Upper lobe of right lung (tissue), 1 donor: ENCODE results near the gene CAMSAP2. TPM values are rescaled to one million over a fixed set of nuclear protein-coding genes. Genes with fewer than 3 reads are reported as not detected.

ENCODE experiments used
- ATAC-seq: fragments of 200-7000 bp; cut with Tn5 transposase; one replicate; pipeline ENCODE4 v1.9.1; 2020; ENCODE audit warnings: mild to moderate bottlenecking, moderate library complexity
- DNase-seq: peaks from one replicate; pipeline ENCODE4 v3.0.0-alpha.2; 2020
- H3K27ac ChIP-seq: fragments of 200-600 bp; one replicate; pipeline ENCODE4 v1.8.0; 2022
- H3K27me3 ChIP-seq: fragments of 200-600 bp; one replicate; pipeline ENCODE4 v1.8.0; 2022; ENCODE audit warnings: mild to moderate bottlenecking
- H3K36me3 ChIP-seq: fragments of 200-600 bp; one replicate; pipeline ENCODE4 v1.8.0; 2022
- H3K4me1 ChIP-seq: fragments of 200-600 bp; one replicate; pipeline ENCODE4 v1.8.0; 2022
- H3K4me3 ChIP-seq: fragments of 200-600 bp; one replicate; pipeline ENCODE4 v1.8.0; 2022; ENCODE audit warnings: mild to moderate bottlenecking
- H3K9me3 ChIP-seq: fragments of 200-600 bp; one replicate; pipeline ENCODE4 v1.8.0; 2022
- CTCF ChIP-seq: fragments of 200-600 bp; IDR thresholded peaks from one replicate; pipeline ENCODE4 v1.8.0; 2022; ENCODE audit warnings: antibody characterized with exemption
- intact Hi-C: fragments of 100-400 bp; cut with DNase I; formaldehyde crosslinking; loops from one replicate; pipeline ENCODE4 v1.11.0; 2022
- total RNA-seq: library from RNA; stranded (reverse); fragmentation: NEBNext Ultra II Directional; extraction: Animal tissue kit (Norgen Biotek cat#: 25700); gene quantifications from one replicate; pipeline ENCODE4 v1.2.1, GENCODE V29; 2021
- donor health status: DM: no; HTN: yes; CAD: no; lungs with severe emphysema.

Gene CAMSAP2
- total RNA-seq, 1 donor from 2014 or later, result 34.8 TPM

GRCh38 chr1:200731654-200732332 lies 6.9 kb upstream of the CAMSAP2 start:
- H3K27me3 ChIP-seq, result no peaks in the 10 kb centered on the region

GRCh38 chr1:200732438-200732837 lies 6.3 kb upstream of the CAMSAP2 start:
- H3K27ac ChIP-seq, result no peak overlapping the region
- H3K4me3 ChIP-seq, result no peak overlapping the region
- no peaks in the 10 kb centered on the region for H3K36me3 ChIP-seq
- intact Hi-C loops, result no loop called here
- H3K4me1 ChIP-seq, result no peaks in the 10 kb centered on the region
- no peak for ATAC-seq
- DNase-seq, result no peak
- no peak for TF ChIP-seq CTCF
- no peaks in the 10 kb centered on the region for H3K9me3 ChIP-seq
- H3K27me3 ChIP-seq, result no peaks in the 10 kb centered on the region

More at GRCh38 chr1:200731654-200732332, 6.9 kb upstream of the CAMSAP2 start:
- no peak for TF ChIP-seq CTCF
- intact Hi-C loops, result no loop called here
- H3K36me3 ChIP-seq, result no peaks in the 10 kb centered on the region
- H3K4me1 ChIP-seq, result no peaks in the 10 kb centered on the region
- no peak overlapping the region for H3K27ac ChIP-seq
- ATAC-seq, result no peak
- no peaks in the 10 kb centered on the region for H3K9me3 ChIP-seq
- H3K4me3 ChIP-seq, result no peak overlapping the region
- no peak for DNase-seq

GRCh38 chr1:200733907-200734306 lies 4.8 kb upstream of the CAMSAP2 start:
- no peak for TF ChIP-seq CTCF
- H3K27me3 ChIP-seq, result no peaks in the 10 kb centered on the region
- no peak overlapping the region for H3K27ac ChIP-seq
- intact Hi-C loops, result no loop called here
- no peaks in the 10 kb centered on the region for H3K9me3 ChIP-seq
- H3K4me1 ChIP-seq, result peaks cover 8% of the 10 kb centered on the region
- DNase-seq, result no peak
- no peaks in the 10 kb centered on the region for H3K36me3 ChIP-seq
- ATAC-seq, result no peak
- no peak overlapping the region for H3K4me3 ChIP-seq

- Histone ChIP-seq H3K4me3 (peak overlapping the region; percentile 78), H3K36me3 (no peaks in the 10 kb centered on the region), H3K9me3 (no peaks in the 10 kb centered on the region), H3K27me3 (no peaks in the 10 kb centered on the region), H3K4me1 (peaks cover 15% of the 10 kb centered on the region), H3K27ac (peak overlapping the region; percentile 79)
- DNase-seq, result no peak
- no peak for TF ChIP-seq CTCF
- ATAC-seq, result no peak
- intact Hi-C loops, result no loop called here
These were observed 924 bp upstream of the CAMSAP2 start for GRCh38 chr1:200737647-200738291.

- peak; percentile 94 for ATAC-seq
- TF ChIP-seq CTCF, result no peak
- Histone ChIP-seq H3K27me3 (no peaks in the 10 kb centered on the region), H3K27ac (peak overlapping the region; percentile 99), H3K36me3 (no peaks in the 10 kb centered on the region), H3K4me1 (peaks cover 15% of the 10 kb centered on the region), H3K9me3 (no peaks in the 10 kb centered on the region), H3K4me3 (peak overlapping the region; percentile 78)
- peak; percentile 91 for DNase-seq
- intact Hi-C loops, result no loop called here
These were observed 407 bp downstream of the CAMSAP2 start for GRCh38 chr1:200738949-200739651.
